DND-41 (cell line): ENCODE results near the gene TBX2.

ENCODE experiments used
- ATAC-seq: fragments of 200-7000 bp; cut with Tn5 transposase; 3 replicates; pipeline ENCODE4 v1.9.1; 2021; ENCODE audit warnings: low read depth; ENCODE audit not compliant: insufficient read depth
- DNase-seq: peaks from one replicate; pipeline ENCODE4 v3.0.0-alpha.2; 2020
- H2AFZ ChIP-seq: 2 replicates; pipeline ENCODE4 v1.6.0; 2012; ENCODE audit warnings: low read depth, low read length
- H3K27ac ChIP-seq: 2 replicates; pipeline ENCODE4 v1.5.1; 2012; ENCODE audit warnings: low read length, inconsistent platforms
- H3K27me3 ChIP-seq: fragments of 200-600 bp; sonication (generic); 2 replicates; pipeline ENCODE4 v1.6.0; 2012; ENCODE audit warnings: low read length, mild to moderate bottlenecking, inconsistent platforms; ENCODE audit not compliant: insufficient read depth, poor library complexity
- H3K36me3 ChIP-seq: 2 replicates; pipeline ENCODE4 v1.5.1; 2012; ENCODE audit warnings: low read length, inconsistent platforms; ENCODE audit not compliant: insufficient read depth
- H3K4me1 ChIP-seq: 2 replicates; pipeline ENCODE4 v1.5.1; 2012; ENCODE audit warnings: mild to moderate bottlenecking, low read length; ENCODE audit not compliant: insufficient read depth
- H3K4me2 ChIP-seq: 2 replicates; pipeline ENCODE4 v1.6.0; 2012; ENCODE audit warnings: mild to moderate bottlenecking, moderate library complexity, low read length, inconsistent platforms; ENCODE audit not compliant: insufficient read depth
- H3K4me3 ChIP-seq, 2 experiments: fragments of 200-600 bp in 1 of 2; shearing (Covaris generic) in 1 of 2; 2 replicates each; pipeline ENCODE4 v1.5.1; 2012 to 2016; ENCODE audit warnings: inconsistent platforms in 2 of 2, low read length in 2 of 2, mild to moderate bottlenecking in 2 of 2, low read depth in 1 of 2, moderate library complexity in 1 of 2
- H3K79me2 ChIP-seq: 2 replicates; pipeline ENCODE4 v1.6.0; 2012; ENCODE audit warnings: low read length, inconsistent platforms; ENCODE audit not compliant: insufficient read depth
- H3K9ac ChIP-seq: 2 replicates; pipeline ENCODE4 v1.6.0; 2012; ENCODE audit warnings: low read depth, mild to moderate bottlenecking, inconsistent platforms, low read length, moderate library complexity
- H3K9me3 ChIP-seq: 2 replicates; pipeline ENCODE4 v1.5.1; 2012; ENCODE audit warnings: low read length, moderate library complexity, mild to moderate bottlenecking, inconsistent platforms; ENCODE audit not compliant: insufficient read depth, severe bottlenecking
- H4K20me1 ChIP-seq: 2 replicates; pipeline ENCODE4 v1.6.0; 2012; ENCODE audit warnings: low read length; ENCODE audit not compliant: insufficient read depth
- EZH2 ChIP-seq: IDR thresholded peaks from 3 replicates; pipeline ENCODE4 v1.6.1; 2012; ENCODE audit warnings: borderline replicate concordance, low read depth, mild to moderate bottlenecking, moderate library complexity, low read length, inconsistent platforms; ENCODE audit not compliant: severe bottlenecking
- TF ChIP-seq, protein P1 (sequence below): IDR thresholded peaks from 2 replicates; pipeline ENCODE4 v1.5.1; 2012; ENCODE audit warnings: borderline replicate concordance, low read length, moderate library complexity, mild to moderate bottlenecking; ENCODE audit not compliant: poor library complexity, severe bottlenecking; ENCODE audit errors: extremely low read depth

Gene TBX2

GRCh38 chr17:61387011-61387410, 12.6 kb upstream of the TBX2 start:
- Histone ChIP-seq H4K20me1 (peaks cover 6% of the 10 kb centered on the region; the same call in 1 of the 2 replicates), H3K27ac (no peak overlapping the region), H3K9ac (no peak overlapping the region), H3K36me3 (no peaks in the 10 kb centered on the region), H3K27me3 (no peaks in the 10 kb centered on the region), H2AFZ (no peak overlapping the region), H3K4me3 (no peak overlapping the region), H3K9me3 (no peaks in the 10 kb centered on the region), H3K4me2 (no peak overlapping the region), H3K4me1 (no peaks in the 10 kb centered on the region), H3K79me2 (no peaks in the 10 kb centered on the region)
- ATAC-seq (no peak), DNase-seq (no peak)
- TF ChIP-seq, protein P1, sequence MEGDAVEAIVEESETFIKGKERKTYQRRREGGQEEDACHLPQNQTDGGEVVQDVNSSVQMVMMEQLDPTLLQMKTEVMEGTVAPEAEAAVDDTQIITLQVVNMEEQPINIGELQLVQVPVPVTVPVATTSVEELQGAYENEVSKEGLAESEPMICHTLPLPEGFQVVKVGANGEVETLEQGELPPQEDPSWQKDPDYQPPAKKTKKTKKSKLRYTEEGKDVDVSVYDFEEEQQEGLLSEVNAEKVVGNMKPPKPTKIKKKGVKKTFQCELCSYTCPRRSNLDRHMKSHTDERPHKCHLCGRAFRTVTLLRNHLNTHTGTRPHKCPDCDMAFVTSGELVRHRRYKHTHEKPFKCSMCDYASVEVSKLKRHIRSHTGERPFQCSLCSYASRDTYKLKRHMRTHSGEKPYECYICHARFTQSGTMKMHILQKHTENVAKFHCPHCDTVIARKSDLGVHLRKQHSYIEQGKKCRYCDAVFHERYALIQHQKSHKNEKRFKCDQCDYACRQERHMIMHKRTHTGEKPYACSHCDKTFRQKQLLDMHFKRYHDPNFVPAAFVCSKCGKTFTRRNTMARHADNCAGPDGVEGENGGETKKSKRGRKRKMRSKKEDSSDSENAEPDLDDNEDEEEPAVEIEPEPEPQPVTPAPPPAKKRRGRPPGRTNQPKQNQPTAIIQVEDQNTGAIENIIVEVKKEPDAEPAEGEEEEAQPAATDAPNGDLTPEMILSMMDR: no peak
- TF ChIP-seq EZH2: no peak

DNA sequence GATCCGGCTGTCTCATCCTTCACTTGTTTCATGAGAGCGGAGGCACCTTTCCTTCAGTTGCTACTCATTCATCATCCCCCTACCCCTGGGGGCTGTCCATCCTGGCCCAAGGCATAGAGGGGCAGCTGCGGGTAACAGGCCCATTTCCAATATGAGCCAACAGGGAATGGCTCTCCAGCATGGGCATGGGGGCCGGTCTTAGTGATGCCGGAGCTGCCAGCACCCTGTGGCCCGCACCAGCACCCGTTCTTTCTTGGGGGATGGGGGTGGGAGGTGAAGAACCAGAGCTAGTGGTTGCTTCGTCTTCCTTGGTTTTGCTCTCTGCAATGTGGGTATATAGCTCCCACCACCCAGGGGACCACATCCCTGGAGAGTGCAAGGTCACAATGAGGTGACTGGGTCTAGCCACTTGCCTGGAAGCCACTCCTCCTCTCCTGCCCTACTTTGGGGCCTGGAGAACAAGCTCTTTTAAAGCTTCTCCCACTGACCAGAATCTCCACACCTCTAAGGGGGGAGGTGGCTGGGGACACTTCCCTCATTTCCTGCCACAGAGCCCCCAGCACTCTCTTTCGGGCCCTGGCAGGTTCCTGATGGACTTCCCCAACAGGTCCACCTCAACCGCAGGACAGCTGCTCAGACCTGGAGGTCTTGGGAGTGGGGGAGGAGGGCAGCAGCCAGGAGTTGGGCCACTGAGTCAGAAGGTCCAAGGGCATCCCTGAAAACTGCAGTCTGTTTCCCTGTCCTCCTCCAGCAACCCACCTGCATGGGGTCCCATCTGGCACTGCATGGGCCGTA, 11.9 kb upstream of the TBX2 start:
- Histone ChIP-seq H3K4me3 (no peak overlapping the region), H3K79me2 (no peaks in the 10 kb centered on the region), H3K4me2 (no peak overlapping the region), H3K9ac (no peak overlapping the region), H3K4me1 (no peaks in the 10 kb centered on the region), H4K20me1 (peaks cover 6% of the 10 kb centered on the region; the same call in 1 of the 2 replicates), H3K27ac (no peak overlapping the region), H3K9me3 (no peaks in the 10 kb centered on the region), H3K36me3 (no peaks in the 10 kb centered on the region), H3K27me3 (no peaks in the 10 kb centered on the region), H2AFZ (no peak overlapping the region)
- DNase-seq (no peak), ATAC-seq (no peak)
- TF ChIP-seq, protein P1: no peak
- no peak for TF ChIP-seq EZH2

- no peak overlapping the region for H3K27ac ChIP-seq
- H3K79me2 ChIP-seq: no peaks in the 10 kb centered on the region
- DNase-seq (no peak), ATAC-seq (no peak)
- H3K9ac ChIP-seq: no peak overlapping the region
- no peaks in the 10 kb centered on the region for H3K9me3 ChIP-seq
- H3K36me3 ChIP-seq: no peaks in the 10 kb centered on the region
- no peak overlapping the region for H2AFZ ChIP-seq
- H3K4me3 ChIP-seq: no peak overlapping the region
- H3K4me1 ChIP-seq: no peaks in the 10 kb centered on the region
- peaks cover 6% of the 10 kb centered on the region; the same call in 1 of the 2 replicates for H4K20me1 ChIP-seq
- TF ChIP-seq, protein P1: no peak
- no peak for TF ChIP-seq EZH2
- no peaks in the 10 kb centered on the region for H3K27me3 ChIP-seq
- no peak overlapping the region for H3K4me2 ChIP-seq
These were observed 10.9 kb upstream of the TBX2 start for GRCh38 chr17:61388561-61389356.
